Hepatocyte (in vitro differentiated cells): ENCODE results near the gene TMEM245. TPM values are rescaled to one million over a fixed set of nuclear protein-coding genes. Genes with fewer than 3 reads are reported as not detected.

Experiments used
- DNase-seq: peaks from one replicate; pipeline ENCODE4 v3.0.0-alpha.2; 2016; ENCODE audit warnings: low spot score
- H2AFZ ChIP-seq: fragments of 200-600 bp; sonication (generic); 2 replicates; pipeline ENCODE4 v1.6.0; 2016; ENCODE audit warnings: antibody characterized with exemption, mild to moderate bottlenecking
- H3K27ac ChIP-seq: fragments of 200-600 bp; sonication (generic); 2 replicates; pipeline ENCODE4 v1.5.1; 2016; ENCODE audit warnings: mild to moderate bottlenecking
- H3K27me3 ChIP-seq: fragments of 200-600 bp; sonication (generic); 2 replicates; pipeline ENCODE4 v1.6.1; 2016
- H3K36me3 ChIP-seq: fragments of 200-600 bp; sonication (generic); replicated peaks from 2 replicates; pipeline ENCODE4 v1.5.1; 2016; ENCODE audit warnings: low read depth; ENCODE audit not compliant: insufficient read depth
- H3K4me1 ChIP-seq: fragments of 200-600 bp; sonication (generic); 2 replicates; pipeline ENCODE4 v1.5.1; 2016; ENCODE audit warnings: mild to moderate bottlenecking, moderate library complexity; ENCODE audit not compliant: insufficient read depth
- H3K4me2 ChIP-seq: fragments of 200-600 bp; sonication (generic); 2 replicates; pipeline ENCODE4 v1.6.0; 2016
- H3K4me3 ChIP-seq: fragments of 200-600 bp; sonication (generic); 2 replicates; pipeline ENCODE4 v1.5.1; 2016; ENCODE audit warnings: mild to moderate bottlenecking
- H3K79me2 ChIP-seq: fragments of 200-600 bp; sonication (generic); 2 replicates; pipeline ENCODE4 v1.6.0; 2017; ENCODE audit warnings: mild to moderate bottlenecking
- H3K9me2 ChIP-seq: fragments of 200-600 bp; sonication (generic); replicated peaks from 2 replicates; pipeline ENCODE4 v1.6.0; 2017; ENCODE audit warnings: mild to moderate bottlenecking; ENCODE audit not compliant: insufficient read depth
- H3K9me3 ChIP-seq: fragments of 200-600 bp; sonication (generic); 2 replicates; pipeline ENCODE4 v1.5.1; 2016; ENCODE audit warnings: low read depth, mild to moderate bottlenecking
- H4K20me1 ChIP-seq: fragments of 200-600 bp; sonication (generic); 2 replicates; pipeline ENCODE4 v1.6.0; 2016; ENCODE audit warnings: mild to moderate bottlenecking; ENCODE audit not compliant: insufficient read depth, poor library complexity, severe bottlenecking
- EZH2 ChIP-seq: fragments of 200-600 bp; sonication (generic); IDR thresholded peaks from 2 replicates; pipeline ENCODE4 v1.6.1; 2016; ENCODE audit warnings: antibody characterized with exemption, mild to moderate bottlenecking, borderline replicate concordance
- EZH2phosphoT487 ChIP-seq: fragments of 200-600 bp; sonication (generic); IDR thresholded peaks from one replicate; pipeline ENCODE4 v1.6.1; 2018; ENCODE audit warnings: antibody characterized with exemption, mild to moderate bottlenecking, low read depth, moderate library complexity; ENCODE audit not compliant: unreplicated experiment, severe bottlenecking
- WGBS: methylation state at CpG from one replicate; pipeline ENCODE4 v1.1.6; 2016; ENCODE audit warnings: low lambda C conversion rate; ENCODE audit errors: missing lambda C conversion rate; 5-methylcytosine and 5-hydroxymethylcytosine counted together
- polyA plus RNA-seq: library from polyadenylated mRNA; unstranded; fragments of >200 nt; fragmentation: Nextera tagmentation; extraction: Ambion mirVana; gene quantifications from 2 replicates; pipeline ENCODE4 v1.2.1, GENCODE V29; 2016
- total RNA-seq: library from RNA; depleted of rRNA; stranded (reverse); fragments of >200 nt; gene quantifications from 2 replicates; pipeline ENCODE4 v1.2.3, GENCODE V29; 2014
- TF ChIP-seq, protein P1 (sequence below): fragments of 200-600 bp; sonication (generic); IDR thresholded peaks from 2 replicates; pipeline ENCODE4 v1.5.1; 2016; ENCODE audit warnings: antibody characterized with exemption, mild to moderate bottlenecking; ENCODE audit not compliant: poor library complexity

The TMEM245 gene
- total and polyA plus RNA-seq, 2 experiments from 2014 or later: 63.5 to 122 TPM

- DNase-seq: no peak
- Histone ChIP-seq H3K4me3 (no peak overlapping the region), H3K27ac (peak overlapping the region; percentile 17), H3K79me2 (peaks cover 98% of the 10 kb centered on the region), H3K9me2 (no peaks in the 10 kb centered on the region), H3K27me3 (no peaks in the 10 kb centered on the region), H4K20me1 (peaks cover 55% of the 10 kb centered on the region), H3K4me2 (peak overlapping the region; percentile 43), H3K36me3 (no peaks in the 10 kb centered on the region), H2AFZ (no peak overlapping the region), H3K9me3 (no peaks in the 10 kb centered on the region), H3K4me1 (peaks cover 40% of the 10 kb centered on the region)
- TF ChIP-seq EZH2: no peak
- no peak for TF ChIP-seq EZH2phosphoT487
- TF ChIP-seq, protein P1, sequence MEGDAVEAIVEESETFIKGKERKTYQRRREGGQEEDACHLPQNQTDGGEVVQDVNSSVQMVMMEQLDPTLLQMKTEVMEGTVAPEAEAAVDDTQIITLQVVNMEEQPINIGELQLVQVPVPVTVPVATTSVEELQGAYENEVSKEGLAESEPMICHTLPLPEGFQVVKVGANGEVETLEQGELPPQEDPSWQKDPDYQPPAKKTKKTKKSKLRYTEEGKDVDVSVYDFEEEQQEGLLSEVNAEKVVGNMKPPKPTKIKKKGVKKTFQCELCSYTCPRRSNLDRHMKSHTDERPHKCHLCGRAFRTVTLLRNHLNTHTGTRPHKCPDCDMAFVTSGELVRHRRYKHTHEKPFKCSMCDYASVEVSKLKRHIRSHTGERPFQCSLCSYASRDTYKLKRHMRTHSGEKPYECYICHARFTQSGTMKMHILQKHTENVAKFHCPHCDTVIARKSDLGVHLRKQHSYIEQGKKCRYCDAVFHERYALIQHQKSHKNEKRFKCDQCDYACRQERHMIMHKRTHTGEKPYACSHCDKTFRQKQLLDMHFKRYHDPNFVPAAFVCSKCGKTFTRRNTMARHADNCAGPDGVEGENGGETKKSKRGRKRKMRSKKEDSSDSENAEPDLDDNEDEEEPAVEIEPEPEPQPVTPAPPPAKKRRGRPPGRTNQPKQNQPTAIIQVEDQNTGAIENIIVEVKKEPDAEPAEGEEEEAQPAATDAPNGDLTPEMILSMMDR: no peak
- WGBS: 51% methylated on average over 4 of the region's 4 CpGs
Observed at GRCh38 chr9:109108318-109108717, 11.4 kb downstream of the TMEM245 start.

DNA sequence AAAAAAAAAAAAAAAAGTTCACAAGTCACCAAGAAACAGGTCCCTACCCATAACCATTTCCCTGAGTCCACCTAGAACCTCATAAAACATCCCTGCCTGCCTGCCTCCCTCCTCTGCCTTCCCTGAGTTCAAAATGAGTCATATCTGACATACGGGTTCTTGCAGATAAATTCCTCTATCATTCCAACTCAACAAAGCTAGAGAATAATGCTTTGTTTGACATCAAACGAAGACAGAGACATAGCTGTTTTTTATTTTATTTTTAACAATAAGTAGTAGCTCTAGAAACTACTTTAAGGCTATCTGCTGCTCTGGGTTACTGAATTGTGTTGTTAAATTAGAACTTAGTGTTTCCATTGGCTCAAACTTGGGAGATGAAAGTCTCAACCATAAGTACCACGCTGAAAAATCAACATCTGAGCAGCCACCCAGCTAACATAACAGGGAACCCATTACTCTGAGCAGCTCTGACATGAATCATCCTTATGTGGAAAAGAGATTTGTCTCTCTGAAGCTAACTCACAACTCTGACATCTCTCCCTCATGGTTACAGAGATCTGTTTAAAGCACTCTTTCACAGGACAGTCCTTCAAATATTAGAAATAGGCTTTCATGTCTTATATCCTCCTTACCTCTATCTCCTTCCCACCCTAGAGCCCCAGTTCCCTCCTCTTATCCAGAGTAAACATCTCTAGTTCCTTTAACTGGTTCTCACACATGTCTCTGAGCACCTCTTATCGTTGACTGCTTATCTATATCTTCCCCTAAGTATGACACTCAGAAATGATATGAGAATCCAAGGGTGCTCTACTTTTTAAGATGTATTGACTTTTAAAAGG lies 12.1 kb downstream of the TMEM245 start:
- Histone ChIP-seq H4K20me1 (peaks cover 55% of the 10 kb centered on the region), H3K4me1 (peaks cover 40% of the 10 kb centered on the region), H3K27ac (peak overlapping the region; percentile 17)

GRCh38 chr9:109101810-109102209 lies 17.9 kb downstream of the TMEM245 start:
- H4K20me1 ChIP-seq: peaks cover 57% of the 10 kb centered on the region
- H3K4me2 ChIP-seq: no peak overlapping the region
- no peak overlapping the region for H3K4me3 ChIP-seq
- peaks cover 32% of the 10 kb centered on the region for H3K4me1 ChIP-seq
- H3K36me3 ChIP-seq: no peaks in the 10 kb centered on the region
- no peak overlapping the region for H2AFZ ChIP-seq
- peaks cover 100% of the 10 kb centered on the region for H3K79me2 ChIP-seq
- H3K27me3 ChIP-seq: no peaks in the 10 kb centered on the region
- H3K9me3 ChIP-seq: no peaks in the 10 kb centered on the region
- TF ChIP-seq EZH2phosphoT487 (no peak), EZH2 (no peak)
- TF ChIP-seq, protein P1: no peak
- no peaks in the 10 kb centered on the region for H3K9me2 ChIP-seq
- WGBS: 67% methylated on average over 3 of the region's 3 CpGs
- no peak for DNase-seq
- H3K27ac ChIP-seq: peak overlapping the region; percentile 2

More for the DNA sequence above, 12.1 kb downstream of the TMEM245 start:
- peak; percentile 48 for DNase-seq
- Histone ChIP-seq H3K36me3 (no peaks in the 10 kb centered on the region), H2AFZ (no peak overlapping the region), H3K27me3 (no peaks in the 10 kb centered on the region), H3K79me2 (peaks cover 98% of the 10 kb centered on the region), H3K9me2 (no peaks in the 10 kb centered on the region), H3K4me2 (peak overlapping the region; percentile 43), H3K9me3 (no peaks in the 10 kb centered on the region), H3K4me3 (no peak overlapping the region)
- WGBS: 38% methylated on average over 4 of the region's 4 CpGs
- TF ChIP-seq EZH2 (no peak), EZH2phosphoT487 (no peak)
- TF ChIP-seq, protein P1: no peak
